ENCODE measurements around the gene ZFHX2. TPM values are rescaled to one million over a fixed set of nuclear protein-coding genes. Genes with fewer than 3 reads are reported as not detected.
"Not testable (repeated sequence)": the region's sequence is repeated elsewhere in the genome, so short reads cannot be mapped to it uniquely, and the experiment has no call there.

Gene ZFHX2
- total RNA-seq, 6 experiments from 2014 or later: 0.63 to 4.2 (median 1.7) TPM

- peaks cover 16% of the 10 kb centered on the region for H3K27me3 Mint-ChIP-seq (ENCODE audit: insufficient read depth)
- no peaks in the 10 kb centered on the region for H3K9me3 Mint-ChIP-seq
- peaks cover 20% of the 10 kb centered on the region for H3K4me1 Mint-ChIP-seq (ENCODE audit: low read depth)
- no peak overlapping the region for H3K27ac Mint-ChIP-seq
- DNase-seq: no peak
- no peaks in the 10 kb centered on the region for H3K36me3 Mint-ChIP-seq (ENCODE audit: low read depth)
- no peak overlapping the region for H3K4me3 Mint-ChIP-seq
- TF ChIP-seq CTCF (IDR thresholded peaks at IDR 0.05): no peak
Measured at GRCh38 chr14:23537351-23538049, 14.1 kb downstream of the ZFHX2 start.

- not testable (repeated sequence) for H3K4me3 Mint-ChIP-seq; DNase-seq; H3K9me3 Mint-ChIP-seq; H3K36me3 Mint-ChIP-seq (ENCODE audit: low read depth); H3K27ac Mint-ChIP-seq
- H3K27me3 Mint-ChIP-seq (ENCODE audit: insufficient read depth): peaks cover 16% of the 10 kb centered on the region
- H3K4me1 Mint-ChIP-seq (ENCODE audit: low read depth): peaks cover 20% of the 10 kb centered on the region
Measured at GRCh38 chr14:23536906-23537305, 14.7 kb downstream of the ZFHX2 start.

GRCh38 chr14:23536494-23536893 is 15.1 kb downstream of the ZFHX2 start:
- TF ChIP-seq CTCF (IDR thresholded peaks at IDR 0.05): no peak
- no peak for DNase-seq
- H3K27me3 Mint-ChIP-seq (ENCODE audit: insufficient read depth): peaks cover 16% of the 10 kb centered on the region
- no peak overlapping the region for H3K27ac Mint-ChIP-seq
- no peaks in the 10 kb centered on the region for H3K36me3 Mint-ChIP-seq (ENCODE audit: low read depth)
- H3K9me3 Mint-ChIP-seq: no peaks in the 10 kb centered on the region
- H3K4me3 Mint-ChIP-seq: no peak overlapping the region
- H3K4me1 Mint-ChIP-seq (ENCODE audit: low read depth): peaks cover 20% of the 10 kb centered on the region

- Mint-ChIP-seq H3K27ac (no peak overlapping the region), H3K4me3 (no peak overlapping the region), H3K4me1 (ENCODE audit: low read depth) (peaks cover 20% of the 10 kb centered on the region), H3K27me3 (ENCODE audit: insufficient read depth) (peaks cover 16% of the 10 kb centered on the region), H3K36me3 (ENCODE audit: low read depth) (no peaks in the 10 kb centered on the region), H3K9me3 (no peaks in the 10 kb centered on the region)
- DNase-seq: no peak
- no peak for TF ChIP-seq CTCF (IDR thresholded peaks at IDR 0.05)
Measured at GRCh38 chr14:23535943-23536342, 15.6 kb downstream of the ZFHX2 start.

GRCh38 chr14:23533652-23534435 is 17.7 kb downstream of the ZFHX2 start:
- peaks cover 23% of the 10 kb centered on the region for H3K27me3 Mint-ChIP-seq (ENCODE audit: insufficient read depth)
- TF ChIP-seq CTCF (IDR thresholded peaks at IDR 0.05): no peak
- no peaks in the 10 kb centered on the region for H3K9me3 Mint-ChIP-seq
- H3K4me3 Mint-ChIP-seq: no peak overlapping the region
- H3K36me3 Mint-ChIP-seq (ENCODE audit: low read depth): no peaks in the 10 kb centered on the region
- no peak for DNase-seq
- no peak overlapping the region for H3K27ac Mint-ChIP-seq
- peaks cover 11% of the 10 kb centered on the region for H3K4me1 Mint-ChIP-seq (ENCODE audit: low read depth)

- H3K9me3 Mint-ChIP-seq: no peaks in the 10 kb centered on the region
- TF ChIP-seq CTCF (IDR thresholded peaks at IDR 0.05): no peak
- no peaks in the 10 kb centered on the region; the same call in 1 of the 2 replicates for H3K4me1 Mint-ChIP-seq (ENCODE audit: low read depth)
- H3K27me3 Mint-ChIP-seq (ENCODE audit: insufficient read depth): peaks cover 23% of the 10 kb centered on the region
- no peak for DNase-seq
- no peaks in the 10 kb centered on the region for H3K36me3 Mint-ChIP-seq (ENCODE audit: low read depth)
- H3K4me3 Mint-ChIP-seq: no peak overlapping the region
- no peak overlapping the region for H3K27ac Mint-ChIP-seq
Measured at GRCh38 chr14:23532658-23533057, 18.9 kb downstream of the ZFHX2 start.

Measured in HFFc6 (cell line).